HG03039 (cell line): ENCODE data around the gene FYTTD1.

ENCODE experiments used
- ATAC-seq: cut with Tn5 transposase; IDR thresholded peaks from one replicate; pipeline ENCODE4 v1.9.1; 2021; ENCODE audit warnings: mild to moderate bottlenecking, moderate library complexity; ENCODE audit not compliant: unreplicated experiment

Gene FYTTD1

DNA sequence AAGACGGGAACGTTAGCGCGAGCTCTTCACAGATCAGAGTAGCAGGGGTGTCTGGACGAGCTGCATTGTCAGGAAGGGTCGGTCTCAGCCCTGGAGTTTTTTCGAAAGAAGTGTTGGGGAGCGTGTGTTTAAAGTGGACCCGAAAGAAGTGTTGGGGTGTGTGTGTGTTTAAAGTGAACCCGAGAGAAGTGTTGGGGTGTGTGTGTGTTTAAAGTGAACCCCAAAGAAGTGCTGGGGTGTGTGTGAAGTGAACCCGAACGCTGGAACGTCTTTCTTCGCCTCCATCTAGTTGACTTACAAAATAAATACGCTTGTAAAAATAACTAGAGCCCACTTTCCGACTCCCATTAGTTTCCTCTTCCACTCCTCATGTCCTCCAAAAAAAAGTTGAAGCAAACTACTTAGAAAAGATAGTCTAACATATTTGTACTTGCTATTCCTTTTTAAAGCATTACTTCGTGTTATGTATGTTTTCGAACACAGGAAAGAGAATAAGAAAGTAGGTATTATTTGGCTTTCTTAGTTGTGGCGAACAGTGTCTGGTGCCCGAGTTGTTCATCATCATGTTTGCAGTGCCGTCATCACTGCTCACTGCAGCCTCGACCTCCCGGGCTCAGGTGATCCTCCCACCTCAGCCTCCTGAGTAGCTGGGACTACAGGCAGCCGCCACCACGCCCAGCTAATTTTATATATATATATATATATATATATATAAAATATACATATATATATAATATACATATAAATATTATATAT, 42.4 kb downstream of the FYTTD1 start:
- ATAC-seq = peak; percentile 8

- ATAC-seq = no peak
These were observed 43.6 kb downstream of the FYTTD1 start for GRCh38 chr3:197793247-197793646.

DNA sequence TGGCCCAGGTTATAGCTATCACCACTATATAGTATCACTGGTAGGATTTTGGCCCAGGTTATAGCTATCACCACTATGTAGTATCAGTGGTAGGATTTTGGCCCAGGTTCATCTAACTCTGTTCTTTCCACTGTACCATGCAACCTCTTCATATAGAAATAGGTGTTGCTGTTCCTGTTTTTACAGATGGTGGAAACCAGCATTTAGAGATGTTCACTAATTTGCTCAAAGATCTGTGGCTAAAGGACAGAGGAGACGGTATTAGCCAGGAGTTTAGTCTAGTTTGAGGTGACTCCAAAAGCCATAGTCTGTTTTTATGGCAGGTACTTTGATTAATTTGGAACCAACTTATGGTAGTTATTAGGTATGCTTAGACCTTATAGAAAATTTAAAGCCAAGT, 44.4 kb downstream of the FYTTD1 start:
- ATAC-seq = no peak

- ATAC-seq = no peak
These were observed 45.5 kb downstream of the FYTTD1 start for GRCh38 chr3:197795200-197795599.

- no peak for ATAC-seq
These were observed 46.4 kb downstream of the FYTTD1 start for GRCh38 chr3:197796087-197796486.

DNA sequence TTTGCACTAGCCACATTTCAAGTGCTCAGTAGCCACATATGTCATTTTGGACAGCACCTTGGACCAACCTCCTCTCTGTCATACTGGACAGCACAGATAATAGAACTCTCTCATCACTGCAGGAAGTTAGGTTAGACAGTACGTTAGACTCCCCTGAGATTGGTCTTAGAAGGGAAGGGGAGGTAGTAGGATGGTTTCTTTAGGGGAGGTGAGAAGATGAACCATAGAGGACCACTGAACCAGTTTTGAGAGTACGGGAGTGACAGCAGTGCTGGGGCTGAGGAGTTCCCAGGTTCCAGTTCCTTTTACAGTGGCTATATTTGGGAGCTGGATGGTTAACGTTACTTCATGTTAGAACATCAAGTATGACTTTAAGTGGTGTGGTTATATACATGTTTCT, 49.2 kb downstream of the FYTTD1 start:
- ATAC-seq = peak; percentile 43

GRCh38 chr3:197800379-197800778, 50.7 kb downstream of the FYTTD1 start:
- ATAC-seq = no peak

DNA sequence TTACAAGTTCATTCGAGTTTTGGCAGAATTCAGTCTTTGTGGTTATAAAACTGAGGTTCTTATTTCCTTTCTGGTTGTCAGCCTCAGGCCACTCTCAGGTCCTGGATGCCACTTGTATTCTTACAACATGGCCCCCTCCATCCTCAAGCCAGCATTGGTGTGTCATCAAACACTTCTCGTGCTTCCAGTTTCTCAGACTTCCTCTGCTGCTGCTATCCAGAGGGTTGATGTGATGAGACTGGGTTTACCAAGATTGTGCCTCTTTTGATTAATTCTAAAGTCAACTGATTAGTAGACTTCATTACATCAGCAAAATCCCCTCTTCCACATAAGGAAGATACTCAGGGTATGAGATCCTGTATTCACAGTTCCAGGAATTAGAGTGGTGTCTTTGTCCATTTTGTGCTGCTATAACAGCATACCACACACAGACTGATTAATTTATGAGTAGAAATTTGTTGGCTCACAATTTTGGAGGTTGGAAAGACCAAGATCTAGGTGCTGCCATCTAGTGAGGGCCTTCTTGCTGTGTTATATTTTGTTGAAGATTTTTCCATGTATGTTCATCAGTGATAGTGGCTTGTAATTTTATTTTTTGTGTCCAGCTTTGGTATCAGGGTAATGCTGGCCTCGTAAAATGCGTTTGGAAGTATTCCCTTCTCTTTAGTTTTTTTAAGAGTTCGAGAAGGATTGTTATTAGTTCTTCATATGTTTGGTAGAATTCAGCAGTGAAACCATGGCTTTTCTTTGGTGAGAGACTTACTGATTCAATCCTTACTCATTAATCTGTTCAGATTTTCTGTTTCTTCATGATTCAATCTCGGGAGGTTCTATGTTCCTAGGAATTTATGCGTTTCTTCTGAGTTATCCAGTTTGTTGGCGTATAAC, 52.5 kb downstream of the FYTTD1 start:
- no peak for ATAC-seq

DNA sequence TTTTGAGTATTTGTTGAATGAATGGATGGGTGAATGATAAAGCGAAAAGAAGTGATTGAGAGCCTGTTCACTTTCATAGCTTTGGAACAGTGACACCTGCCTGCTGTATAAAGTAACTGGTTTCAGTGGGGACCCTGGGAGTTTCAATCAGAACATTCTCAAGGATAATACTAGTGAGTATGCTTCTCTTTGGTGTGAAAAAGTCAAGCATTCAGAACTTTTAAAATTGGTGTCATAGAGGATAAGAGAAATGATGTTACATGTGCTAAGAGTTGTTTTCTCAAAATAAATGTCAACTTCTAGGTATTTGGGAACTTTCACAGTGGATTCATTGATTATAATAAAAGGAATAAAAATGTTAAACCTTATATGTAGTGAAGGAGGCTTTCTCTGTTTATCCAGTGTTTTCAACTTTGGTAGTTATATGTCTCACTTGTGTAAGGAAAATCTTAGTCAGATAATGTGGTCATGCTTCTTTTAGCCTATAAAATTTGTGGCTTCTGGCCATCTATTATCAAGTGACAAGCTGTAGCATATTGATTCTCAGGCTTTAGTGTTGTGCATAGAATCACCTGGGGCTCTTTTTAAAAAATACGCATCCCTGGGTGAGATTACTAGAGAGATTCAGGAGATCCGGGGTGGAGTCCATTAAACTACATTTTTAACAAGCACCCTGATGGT, 53.2 kb downstream of the FYTTD1 start:
- ATAC-seq = no peak

GRCh38 chr3:197804511-197804910, 54.8 kb downstream of the FYTTD1 start:
- ATAC-seq = no peak

DNA sequence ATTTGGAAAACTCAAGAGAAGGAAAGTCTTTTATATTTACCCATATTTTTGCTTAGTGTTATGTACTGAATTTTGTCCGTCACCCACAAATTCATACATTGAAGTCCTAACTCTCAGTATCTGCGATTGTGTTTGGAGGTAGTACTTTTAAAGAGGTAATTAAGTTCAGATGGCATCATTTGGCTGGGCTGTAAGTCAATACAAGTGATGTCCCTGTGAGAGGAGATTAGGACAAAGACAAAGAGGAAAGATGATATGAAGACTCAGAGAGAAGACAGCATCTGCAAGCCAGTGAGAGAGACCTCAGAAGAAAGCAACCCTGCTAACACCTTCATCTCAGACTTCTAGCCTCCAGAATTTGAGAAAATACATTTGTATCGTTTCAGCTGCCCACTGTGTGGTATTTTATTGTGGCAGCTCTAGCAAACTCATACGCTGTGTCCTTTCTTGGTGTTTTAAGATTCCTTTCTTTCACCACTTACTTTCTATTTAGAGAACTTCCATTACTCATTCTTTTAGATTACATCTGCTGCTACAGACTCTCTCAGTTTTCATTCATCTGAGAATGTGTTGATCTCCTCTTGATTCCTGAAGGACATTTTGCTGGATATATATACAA, 58.4 kb downstream of the FYTTD1 start:
- ATAC-seq = no peak

DNA sequence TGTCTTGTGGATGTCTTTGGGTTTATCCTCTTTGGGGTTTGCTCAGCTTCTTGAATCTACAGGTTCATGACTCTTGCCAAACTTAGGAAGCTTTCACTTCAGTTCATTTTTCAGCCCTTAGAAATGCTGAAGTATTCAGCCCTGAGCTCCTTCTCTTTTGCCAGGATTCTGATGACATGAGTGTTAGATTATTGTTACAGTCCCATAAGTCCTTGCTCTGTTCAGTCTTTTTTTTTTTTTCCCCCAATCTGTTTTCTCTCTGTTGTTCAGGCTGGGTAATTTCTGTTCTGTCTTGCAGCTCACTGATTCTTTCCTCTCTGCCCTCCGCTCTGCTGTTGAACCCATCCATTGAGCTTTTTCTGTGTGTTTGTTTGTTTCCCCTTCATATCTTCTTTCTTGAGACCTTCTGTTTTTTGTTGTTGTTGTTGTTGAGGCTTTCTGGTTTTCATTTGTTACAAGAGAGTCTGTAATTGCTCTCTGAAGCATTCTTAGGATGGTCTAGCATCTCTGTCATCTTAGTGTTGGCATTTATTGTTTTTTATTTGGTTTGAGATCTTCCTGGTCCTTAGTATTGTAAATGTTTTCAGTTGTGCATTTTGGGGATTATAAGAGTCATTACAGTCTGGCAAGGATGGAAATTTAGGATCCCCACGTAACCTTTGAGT, 59.8 kb downstream of the FYTTD1 start:
- no peak for ATAC-seq

GRCh38 chr3:197810901-197811300, 61.2 kb downstream of the FYTTD1 start:
- no peak for ATAC-seq

DNA sequence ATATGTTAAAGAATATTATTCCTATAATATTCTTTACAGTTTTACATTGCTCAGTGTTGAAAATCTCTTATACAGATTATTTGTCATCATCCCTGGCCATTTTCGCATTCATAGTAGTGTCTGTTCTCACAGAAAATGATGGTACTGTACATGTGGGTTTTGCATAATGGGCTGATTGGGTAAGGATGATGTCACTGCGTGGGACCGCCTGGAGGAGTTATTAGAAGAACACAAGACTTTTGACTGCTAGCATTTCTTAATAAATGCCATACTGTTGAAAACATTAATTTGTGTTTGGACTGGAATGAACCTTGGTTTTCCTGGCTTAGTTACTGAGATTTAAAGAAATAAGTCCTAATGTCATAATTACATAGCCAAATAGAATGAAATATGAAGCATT, 61.7 kb downstream of the FYTTD1 start:
- ATAC-seq = no peak

GRCh38 chr3:197814372-197814771, 64.7 kb downstream of the FYTTD1 start:
- ATAC-seq = no peak

GRCh38 chr3:197820550-197821335, 71.1 kb downstream of the FYTTD1 start:
- ATAC-seq = no peak

- ATAC-seq = no peak
These were observed 79.8 kb downstream of the FYTTD1 start for GRCh38 chr3:197829397-197830045.

DNA sequence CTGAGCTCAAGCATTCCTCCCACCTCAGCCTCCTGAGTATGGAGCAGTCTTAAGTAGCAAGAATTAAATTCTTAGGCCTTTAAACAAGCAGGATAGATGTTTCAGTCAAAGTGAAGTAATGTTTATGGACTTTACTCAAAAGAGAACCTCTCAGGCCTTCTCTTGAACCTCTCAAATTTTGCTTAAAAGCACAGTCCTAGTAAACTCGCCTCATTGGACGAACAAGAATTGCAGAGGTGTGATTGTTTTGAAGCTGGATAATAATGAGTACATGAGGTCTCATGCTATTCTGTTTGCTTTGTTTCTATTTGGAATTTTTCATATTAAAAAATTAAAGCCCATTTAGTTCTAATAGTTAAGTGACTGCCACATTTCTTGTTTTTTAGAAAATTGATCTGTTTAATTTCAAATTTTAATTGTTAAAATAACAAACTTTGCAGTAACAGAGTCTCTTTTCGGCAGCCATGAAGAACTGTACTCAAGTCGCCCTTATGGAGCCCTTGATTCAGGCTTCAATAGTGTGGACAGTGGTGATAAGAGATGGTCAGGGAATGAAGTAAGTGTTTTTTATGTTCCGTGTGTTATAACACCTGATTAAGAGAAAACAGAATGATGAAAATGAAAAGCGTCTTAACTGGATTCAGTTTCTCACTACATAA, 80.8 kb downstream of the FYTTD1 start:
- no peak for ATAC-seq

- ATAC-seq = no peak
These were observed 81.3 kb downstream of the FYTTD1 start for GRCh38 chr3:197830967-197831313.
